ENCODE results near the gene MYOZ2.

GRCh38 chr4:119207051-119207450 is 71.4 kb downstream of the MYOZ2 start:
- TF ChIP-seq EZH2 (IDR thresholded peaks at IDR 0.05; ENCODE audit: borderline replicate concordance, low read length), result no peak
- TF ChIP-seq CTCF (IDR thresholded peaks at IDR 0.05; ENCODE audit: low read length), result no peak

All from OCI-LY1 (cell line).